GM12891 (cell line): ENCODE measurements around the gene PIGU.

Experiments
- PAX5 ChIP-seq: IDR thresholded peaks from 2 replicates; pipeline ENCODE4 v1.6.1; 2011; ENCODE audit warnings: low read length, moderate library complexity, mild to moderate bottlenecking; ENCODE audit not compliant: insufficient read depth, severe bottlenecking
- POLR2A ChIP-seq: IDR thresholded peaks from 2 replicates; pipeline ENCODE4 v1.6.1; 2011; ENCODE audit warnings: low read depth, low read length, control low read depth
- POLR2AphosphoS5 ChIP-seq: IDR thresholded peaks from 2 replicates; pipeline ENCODE4 v1.6.1; 2011; ENCODE audit warnings: low read depth, low read length, control low read depth
- POU2F2 ChIP-seq: IDR thresholded peaks from 2 replicates; pipeline ENCODE4 v1.6.1; 2011; ENCODE audit warnings: low read depth, mild to moderate bottlenecking, control low read depth, low read length, moderate library complexity
- SPI1 ChIP-seq: IDR thresholded peaks from 2 replicates; pipeline ENCODE4 v1.6.1; 2011; ENCODE audit warnings: low read depth, low read length, control low read depth
- TAF1 ChIP-seq: IDR thresholded peaks from 2 replicates; pipeline ENCODE4 v1.6.1; 2011; ENCODE audit warnings: low read depth, low read length, control low read depth

DNA sequence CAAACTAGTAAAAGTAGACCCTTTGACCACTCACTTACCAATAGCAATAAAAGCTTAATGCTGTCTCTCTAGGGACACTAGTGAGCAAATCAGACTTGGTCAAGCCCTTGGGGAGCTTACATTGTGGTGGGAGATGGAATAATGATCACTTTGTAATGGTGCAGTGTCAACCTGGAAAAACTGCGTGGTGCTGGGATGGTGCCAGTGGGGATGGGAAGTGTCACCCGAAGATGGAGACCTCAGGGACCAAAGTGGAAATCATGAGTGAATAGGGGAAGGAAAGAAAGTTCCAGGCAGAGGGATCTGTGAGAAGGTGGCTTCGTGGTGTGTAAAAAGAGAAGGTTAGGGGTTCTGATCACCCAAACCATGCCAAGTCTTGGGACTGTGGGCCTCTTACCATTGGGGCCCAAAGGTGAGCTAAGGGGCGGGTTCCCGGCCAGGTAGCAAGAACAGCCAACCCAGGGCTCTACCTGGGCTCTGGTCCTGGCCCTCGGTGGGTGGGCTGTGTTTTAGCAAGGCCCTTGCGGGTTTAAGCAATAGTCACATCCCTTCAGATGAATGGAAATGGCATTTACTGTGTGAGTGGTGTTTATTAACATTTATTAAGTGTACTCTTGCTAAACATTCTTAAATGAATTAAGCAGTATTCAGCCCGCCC lies 145.2 kb downstream of the PIGU start:
- TF ChIP-seq POLR2A (no peak), POLR2AphosphoS5 (no peak), TAF1 (no peak), SPI1 (no peak), PAX5 (no peak), POU2F2 (no peak)
